HepG2 (cell line): ENCODE results near the gene MEG3. TPM values are rescaled to one million over a fixed set of nuclear protein-coding genes. Genes with fewer than 3 reads are reported as not detected.

ENCODE experiments used
- ATAC-seq: fragments of 200-7000 bp; cut with Tn5 transposase; 3 replicates; pipeline ENCODE4 v1.9.1; 2020; ENCODE audit warnings: mild to moderate bottlenecking, moderate library complexity
- BruUV-seq: library from RNA; stranded (reverse); fragments of 400-500 nt; replicated peaks from 2 replicates; lab custom pipeline; 2021; lab: Mats Ljungman, UMichigan
- CTCF ChIA-PET: fragments of 300-600 bp; formaldehyde crosslinking; extraction: SDS; loops from one replicate; lab custom pipeline; 2021; ENCODE audit warnings: low total read pairs, inconsistent platforms, low intra/inter-chr PET ratio; lab: Yijun Ruan, JAX
- POLR2A ChIA-PET: fragments of 350-600 bp; sonication (Branson Sonifier 250); formaldehyde crosslinking; loops from one replicate; lab custom pipeline; 2020; ENCODE audit warnings: antibody characterized with exemption, inconsistent platforms; lab: Yijun Ruan, JAX
- DNase-seq: peaks from one replicate; pipeline ENCODE4 v3.0.0-alpha.2; 2015; ENCODE audit warnings: low spot score
- FAIRE-seq: peaks from 3 replicates; lab custom pipeline; 2011; peaks lifted over from hg19 to GRCh38; lab: Jason Lieb, UNC
- H2AFZ ChIP-seq: one replicate; pipeline ENCODE4 v1.6.1; 2011; ENCODE audit warnings: low read length, inconsistent platforms
- H3K27ac ChIP-seq: fragments of 300-600 bp; 3 replicates; pipeline ENCODE4 v1.8.0; 2011; ENCODE audit warnings: mixed run types, mild to moderate bottlenecking, mixed read lengths, low read length, inconsistent platforms; ENCODE audit not compliant: insufficient read depth; ENCODE audit errors: extremely low read length
- H3K27me3 ChIP-seq, 2 experiments: fragments of 200-600 bp in 1 of 2; 2 replicates in 1 of 2; 3 replicates in 1 of 2; pipeline versions ENCODE4 v1.6.0 to v1.8.0; 2011; ENCODE audit warnings: low read length in 2 of 2, mild to moderate bottlenecking in 2 of 2, moderate library complexity in 2 of 2, inconsistent platforms in 1 of 2; ENCODE audit not compliant: insufficient read depth in 2 of 2, control insufficient read depth in 1 of 2
- H3K36me3 ChIP-seq, 2 experiments: fragments of 200-600 bp in 1 of 2; replicated peaks in 1 of 2; 2 replicates in 1 of 2; 3 replicates in 1 of 2; pipeline versions ENCODE4 v1.5.1 to v1.8.0; 2011; ENCODE audit warnings: low read length in 2 of 2, inconsistent platforms in 1 of 2; ENCODE audit not compliant: insufficient read depth in 2 of 2, control insufficient read depth in 1 of 2
- H3K4me1 ChIP-seq: 2 replicates; pipeline ENCODE4 v1.5.1; 2012; ENCODE audit warnings: low read length, inconsistent platforms; ENCODE audit not compliant: insufficient read depth
- H3K4me2 ChIP-seq: 2 replicates; pipeline ENCODE4 v1.6.0; 2011; ENCODE audit warnings: low read depth, low read length, inconsistent platforms
- H3K4me3 ChIP-seq, 3 experiments: fragments of 200-600 bp in 1 of 3; sonication (generic), shearing (Covaris generic) in 1 of 3; replicated peaks in 1 of 3; 2 replicates each; pipeline ENCODE4 v1.5.1; 2011 to 2016; ENCODE audit warnings: low read length in 3 of 3, inconsistent platforms in 2 of 3, low read depth in 2 of 3, mild to moderate bottlenecking in 2 of 3, control low read depth in 1 of 3, mixed read lengths in 1 of 3; ENCODE audit not compliant: insufficient read depth in 1 of 3
- H3K79me2 ChIP-seq: one replicate; pipeline ENCODE4 v1.6.1; 2011; ENCODE audit warnings: low read length, inconsistent platforms; ENCODE audit not compliant: insufficient read depth
- H3K9ac ChIP-seq: 2 replicates; pipeline ENCODE4 v1.6.0; 2011; ENCODE audit warnings: mild to moderate bottlenecking, low read depth, low read length, inconsistent platforms; ENCODE audit not compliant: insufficient read depth
- H3K9me3 ChIP-seq: 2 replicates; pipeline ENCODE4 v1.5.1; 2012; ENCODE audit warnings: mild to moderate bottlenecking, low read length
- H4K20me1 ChIP-seq: 2 replicates; pipeline ENCODE4 v1.6.0; 2011; ENCODE audit warnings: inconsistent platforms, mild to moderate bottlenecking, low read length, moderate library complexity; ENCODE audit not compliant: insufficient read depth
- MAFF ChIP-seq: IDR thresholded peaks from 2 replicates; pipeline ENCODE4 v1.6.1; 2011; ENCODE audit warnings: low read depth, low read length, improper control_type of control experiment
- MAFK ChIP-seq, 2 experiments: IDR thresholded peaks in 1 of 2; conservative IDR thresholded peaks in 1 of 2; 2 replicates each; pipeline ENCODE4 v1.6.1; 2011; ENCODE audit warnings: improper control_type of control experiment in 2 of 2, low read length in 2 of 2
- ZNF605 ChIP-seq: sonication (generic); formaldehyde crosslinking; IDR thresholded peaks from 2 replicates; pipeline ENCODE4 v1.8.0; 2022; ENCODE audit warnings: mild to moderate bottlenecking, missing genetic modification reagents
- WGBS: methylation state at CpG from one replicate; pipeline ENCODE4 v1.1.6; 2017; ENCODE audit warnings: low lambda C conversion rate; 5-methylcytosine and 5-hydroxymethylcytosine counted together
- in situ Hi-C: cut with HindIII; loops from 2 replicates; pipeline ENCODE4 v1.10.0; 2017; ENCODE audit warnings: low pct_unique_long_range_greater_than_20kb; ENCODE audit not compliant: extremely low pct_ligation_motif_present
- intact Hi-C: fragments of 100-400 bp; cut with micrococcal nuclease; formaldehyde crosslinking; loops from one replicate; pipeline ENCODE4 v1.10.0; 2022; ENCODE audit not compliant: unreplicated experiment
- polyA plus RNA-seq, 8 experiments: library from polyadenylated mRNA; depleted of rRNA in 3 of 8; stranded (reverse) in 7 of 8; unstranded in 1 of 8; fragments of >200 nt; fragmentation: Illumina TruSeq in 4 of 8; extraction: Trizol in 4 of 8; gene quantifications; 2 replicates each; pipeline versions ENCODE4 v1.2.1 to v1.2.3, GENCODE V29; 2011 to 2016; ENCODE audit warnings: low read depth in 4 of 8, missing spikeins in 1 of 8, mixed read lengths in 1 of 8; ENCODE audit not compliant: insufficient read depth in 1 of 8
- total RNA-seq, 5 experiments: library from RNA; depleted of rRNA; stranded (reverse); fragments of >200 nt; fragmentation: Illumina TruSeq; extraction: Trizol; gene quantifications; 2 replicates each; pipeline ENCODE4 v1.2.3, GENCODE V29; 2016; ENCODE audit warnings: low read depth in 1 of 5
- TF ChIP-seq, protein P1 (sequence below): IDR thresholded peaks from 2 replicates; pipeline ENCODE4 v1.6.1; 2018; ENCODE audit warnings: missing genetic modification reagents, mild to moderate bottlenecking, missing compliant biosample characterization
- TF ChIP-seq, protein P2 (sequence below): sonication (generic); formaldehyde crosslinking; IDR thresholded peaks from 2 replicates; pipeline ENCODE4 v1.4.0; 2020; ENCODE audit warnings: mild to moderate bottlenecking, missing genetic modification reagents

MEG3 gene
- total and polyA plus RNA-seq, 2 of the 13 experiments (the other 11 are each of a cell fraction or from before 2014, with no cell fraction given) = 0.17 TPM; not detected in 1

DNA sequence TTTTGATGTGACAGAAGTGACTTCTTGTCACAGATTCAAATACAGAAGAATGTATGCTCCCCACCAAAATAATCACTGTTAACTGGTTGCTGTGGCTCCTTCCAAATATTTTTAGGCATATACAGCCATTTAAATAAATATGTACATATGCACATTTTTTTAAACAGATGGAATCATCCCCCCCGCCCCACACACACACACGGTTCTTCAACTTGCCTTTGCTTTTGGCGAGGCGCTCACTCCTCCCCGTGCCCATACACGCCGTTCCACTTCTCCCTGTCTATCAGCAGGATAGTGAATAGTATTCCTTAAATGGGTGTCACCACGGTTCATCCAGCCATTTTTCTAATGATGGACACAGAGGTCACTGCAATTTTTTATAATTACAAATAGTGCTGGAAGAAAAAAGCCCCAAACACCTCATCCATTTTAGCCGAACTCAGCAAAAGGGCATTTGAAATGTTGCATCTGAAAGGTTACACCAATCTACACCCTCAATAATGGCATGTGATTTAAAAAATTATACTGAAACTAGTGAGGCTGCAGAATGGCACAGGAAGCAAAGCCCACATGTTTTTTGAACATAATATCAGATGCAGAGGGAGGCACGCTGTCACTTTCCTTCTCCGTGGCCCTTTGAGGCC is 39.2 kb upstream of the MEG3 start:
- CTCF ChIA-PET = no interaction called here
- DNase-seq = no peak
- Histone ChIP-seq H3K4me3 (no peak overlapping the region), H3K79me2 (no peaks in the 10 kb centered on the region), H3K4me2 (no peak overlapping the region), H3K27me3 (no peaks in the 10 kb centered on the region), H3K9ac (no peak overlapping the region), H3K4me1 (peaks cover 74% of the 10 kb centered on the region), H2AFZ (no peak overlapping the region), H3K9me3 (peaks cover 9% of the 10 kb centered on the region), H3K27ac (no peak overlapping the region), H4K20me1 (no peaks in the 10 kb centered on the region), H3K36me3 (no peaks in the 10 kb centered on the region)
- in situ Hi-C loops = no loop called here
- no peak for FAIRE-seq
- POLR2A ChIA-PET = no interaction called here
- TF ChIP-seq MAFK (conservative IDR thresholded peaks at IDR 0.05 in 1 of 2, IDR thresholded peaks at IDR 0.05 in 1 of 2; ENCODE audit: low read length in 2 of 2) (peak; percentile 74 to 82), MAFF (peak; percentile 69), ZNF605 (CRISPR knock-in tag) (no peak)
- TF ChIP-seq, protein P1, sequence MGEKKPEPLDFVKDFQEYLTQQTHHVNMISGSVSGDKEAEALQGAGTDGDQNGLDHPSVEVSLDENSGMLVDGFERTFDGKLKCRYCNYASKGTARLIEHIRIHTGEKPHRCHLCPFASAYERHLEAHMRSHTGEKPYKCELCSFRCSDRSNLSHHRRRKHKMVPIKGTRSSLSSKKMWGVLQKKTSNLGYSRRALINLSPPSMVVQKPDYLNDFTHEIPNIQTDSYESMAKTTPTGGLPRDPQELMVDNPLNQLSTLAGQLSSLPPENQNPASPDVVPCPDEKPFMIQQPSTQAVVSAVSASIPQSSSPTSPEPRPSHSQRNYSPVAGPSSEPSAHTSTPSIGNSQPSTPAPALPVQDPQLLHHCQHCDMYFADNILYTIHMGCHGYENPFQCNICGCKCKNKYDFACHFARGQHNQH (CRISPR knock-in tag) = no peak
- TF ChIP-seq, protein P2, sequence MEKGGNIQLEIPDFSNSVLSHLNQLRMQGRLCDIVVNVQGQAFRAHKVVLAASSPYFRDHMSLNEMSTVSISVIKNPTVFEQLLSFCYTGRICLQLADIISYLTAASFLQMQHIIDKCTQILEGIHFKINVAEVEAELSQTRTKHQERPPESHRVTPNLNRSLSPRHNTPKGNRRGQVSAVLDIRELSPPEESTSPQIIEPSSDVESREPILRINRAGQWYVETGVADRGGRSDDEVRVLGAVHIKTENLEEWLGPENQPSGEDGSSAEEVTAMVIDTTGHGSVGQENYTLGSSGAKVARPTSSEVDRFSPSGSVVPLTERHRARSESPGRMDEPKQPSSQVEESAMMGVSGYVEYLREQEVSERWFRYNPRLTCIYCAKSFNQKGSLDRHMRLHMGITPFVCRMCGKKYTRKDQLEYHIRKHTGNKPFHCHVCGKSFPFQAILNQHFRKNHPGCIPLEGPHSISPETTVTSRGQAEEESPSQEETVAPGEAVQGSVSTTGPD (CRISPR knock-in tag) = no peak
- BruUV-seq = no TSS peak
- 93% methylated on average over 11 of the region's 11 CpGs for WGBS
- ATAC-seq = no peak
- intact Hi-C loops = no loop called here
